ENCODE measurements around the gene MEX3D.

GRCh38 chr19:1526066-1526778 is 41.9 kb downstream of the MEX3D start:
- TF ChIP-seq REST (IDR thresholded peaks at IDR 0.05; ENCODE audit: insufficient read depth in 1 of 2, low read depth in 2 of 2, low read length in 2 of 2) (no peak), POLR2AphosphoS5 (IDR thresholded peaks at IDR 0.05; ENCODE audit: low read depth, low read length) (no peak), TAF1 (IDR thresholded peaks at IDR 0.05; ENCODE audit: borderline replicate concordance, insufficient read depth, low read length) (no peak)

Data from PFSK-1 (cell line).